Loucy (cell line): Measurements from ENCODE around the gene SAC3D1.
"Not testable (repeated sequence)": the region's sequence is repeated elsewhere in the genome, so short reads cannot be mapped to it uniquely, and the experiment has no call there.

Experiments used
- H2AFZ ChIP-seq: fragments of 200-600 bp; sonication (generic); 2 replicates; pipeline ENCODE4 v1.6.0; 2016; ENCODE audit warnings: antibody characterized with exemption, mild to moderate bottlenecking, low read length, moderate library complexity
- H3F3A ChIP-seq: fragments of 200-600 bp; 2 replicates; pipeline ENCODE4 v1.6.0; 2016; ENCODE audit warnings: antibody characterized with exemption, low read depth, mild to moderate bottlenecking
- H3K27me3 ChIP-seq: fragments of 200-600 bp; sonication (generic); 2 replicates; pipeline ENCODE4 v1.6.1; 2014; ENCODE audit warnings: low read length, mild to moderate bottlenecking; ENCODE audit not compliant: insufficient read depth, poor library complexity, severe bottlenecking
- H3K36me3 ChIP-seq: fragments of 200-600 bp; sonication (generic); 2 replicates; pipeline ENCODE4 v1.6.1; 2016; ENCODE audit warnings: low read length; ENCODE audit not compliant: insufficient read depth
- H3K4me1 ChIP-seq: fragments of 200-600 bp; sonication (generic); 2 replicates; pipeline ENCODE4 v1.5.1; 2014; ENCODE audit warnings: low read length, mild to moderate bottlenecking; ENCODE audit not compliant: insufficient read depth, poor library complexity, severe bottlenecking
- H3K4me2 ChIP-seq: fragments of 200-600 bp; sonication (generic); 2 replicates; pipeline ENCODE4 v1.6.0; 2014; ENCODE audit warnings: antibody characterized with exemption, low read length, low read depth, mild to moderate bottlenecking; ENCODE audit not compliant: poor library complexity, severe bottlenecking
- H3K4me3 ChIP-seq: fragments of 200-600 bp; sonication (generic); 2 replicates; pipeline ENCODE4 v1.5.1; 2014; ENCODE audit warnings: low read length, mild to moderate bottlenecking, mixed read lengths; ENCODE audit not compliant: poor library complexity, severe bottlenecking
- H3K79me2 ChIP-seq: fragments of 200-600 bp; sonication (generic); 2 replicates; pipeline ENCODE4 v1.6.1; 2014; ENCODE audit warnings: low read length; ENCODE audit not compliant: insufficient read depth
- H3K9ac ChIP-seq: fragments of 200-600 bp; sonication (generic); 2 replicates; pipeline ENCODE4 v1.6.0; 2014; ENCODE audit warnings: mild to moderate bottlenecking, low read depth, low read length, moderate library complexity; ENCODE audit not compliant: poor library complexity, severe bottlenecking
- H3K9me2 ChIP-seq: fragments of 200-600 bp; sonication (generic); replicated peaks from 2 replicates; pipeline ENCODE4 v1.6.1; 2016; ENCODE audit warnings: low read depth, low read length, mixed read lengths
- H3K9me3 ChIP-seq: fragments of 200-600 bp; sonication (generic); 2 replicates; pipeline ENCODE4 v1.6.1; 2014; ENCODE audit warnings: mild to moderate bottlenecking, antibody characterized with exemption, low read length, low read depth; ENCODE audit not compliant: insufficient read depth
- H4K20me1 ChIP-seq: fragments of 200-600 bp; sonication (generic); 2 replicates; pipeline ENCODE4 v1.6.0; 2014; ENCODE audit warnings: antibody characterized with exemption, low read length, mild to moderate bottlenecking; ENCODE audit not compliant: insufficient read depth, poor library complexity, severe bottlenecking
- CTCF ChIP-seq: fragments of 200-600 bp; sonication (generic); conservative IDR thresholded peaks from 2 replicates; pipeline ENCODE4 v1.5.1; 2014; ENCODE audit warnings: mild to moderate bottlenecking, antibody characterized with exemption, low read length
- EZH2phosphoT487 ChIP-seq: fragments of 200-600 bp; IDR thresholded peaks from 2 replicates; pipeline ENCODE4 v1.6.1; 2018; ENCODE audit warnings: antibody characterized with exemption, mild to moderate bottlenecking, moderate library complexity, borderline replicate concordance

The SAC3D1 gene

GRCh38 chr11:65021509-65021908, 19.5 kb upstream of the SAC3D1 start:
- H3K27me3 ChIP-seq, result no peaks in the 10 kb centered on the region
- H3K79me2 ChIP-seq, result peaks cover 12% of the 10 kb centered on the region; the same call in 1 of the 2 replicates
- no peaks in the 10 kb centered on the region for H4K20me1 ChIP-seq
- no peak overlapping the region for H2AFZ ChIP-seq
- no peaks in the 10 kb centered on the region for H3K9me3 ChIP-seq
- no peak overlapping the region for H3K4me3 ChIP-seq
- H3K36me3 ChIP-seq, result peaks cover 3% of the 10 kb centered on the region; the same call in 1 of the 2 replicates
- TF ChIP-seq EZH2phosphoT487 (no peak), CTCF (no peak)
- H3F3A ChIP-seq, result no peaks in the 10 kb centered on the region
- H3K4me2 ChIP-seq, result no peak overlapping the region
- no peak overlapping the region for H3K9ac ChIP-seq
- H3K9me2 ChIP-seq, result no peaks in the 10 kb centered on the region
- H3K4me1 ChIP-seq, result peaks cover 5% of the 10 kb centered on the region

- H3K4me3 ChIP-seq, H2AFZ ChIP-seq, H3K36me3 ChIP-seq, H3K4me2 ChIP-seq, H4K20me1 ChIP-seq, H3K9ac ChIP-seq, H3F3A ChIP-seq, H3K9me3 ChIP-seq, H3K9me2 ChIP-seq, H3K27me3 ChIP-seq, H3K79me2 ChIP-seq: not testable (repeated sequence)
- H3K4me1 ChIP-seq, result peaks cover 14% of the 10 kb centered on the region
Measured at GRCh38 chr11:65023502-65023901, 17.5 kb upstream of the SAC3D1 start.

- peak overlapping the region; percentile 79 for H3K4me2 ChIP-seq
- peak overlapping the region; percentile 76 for H3K4me3 ChIP-seq
- no peaks in the 10 kb centered on the region for H3K79me2 ChIP-seq
- no peaks in the 10 kb centered on the region for H3K9me2 ChIP-seq
- H3K27me3 ChIP-seq, result no peaks in the 10 kb centered on the region
- TF ChIP-seq CTCF, result no peak
- H3K36me3 ChIP-seq, result no peaks in the 10 kb centered on the region
- no peaks in the 10 kb centered on the region for H4K20me1 ChIP-seq
- peak overlapping the region; percentile 57 for H3K9ac ChIP-seq
- peak overlapping the region; percentile 89 for H2AFZ ChIP-seq
- peaks cover 14% of the 10 kb centered on the region for H3K4me1 ChIP-seq
- no peaks in the 10 kb centered on the region for H3F3A ChIP-seq
- H3K9me3 ChIP-seq, result no peaks in the 10 kb centered on the region
Measured at GRCh38 chr11:65026810-65027209, 14.2 kb upstream of the SAC3D1 start.

- Histone ChIP-seq H3K9ac (peak within 1 kb of the TSS; percentile 57), H3K9me3 (no peaks in the 10 kb centered on the region), H3K4me1 (peaks cover 14% of the 10 kb centered on the region), H3K79me2 (no peaks in the 10 kb centered on the region), H2AFZ (peak within 1 kb of the TSS; percentile 89), H4K20me1 (no peaks in the 10 kb centered on the region), H3K36me3 (no peaks in the 10 kb centered on the region), H3K27me3 (no peaks in the 10 kb centered on the region), H3F3A (no peaks in the 10 kb centered on the region), H3K4me2 (peak within 1 kb of the TSS; percentile 79), H3K9me2 (no peaks in the 10 kb centered on the region), H3K4me3 (peak within 1 kb of the TSS; percentile 76)
- TF ChIP-seq EZH2phosphoT487 (no peak), CTCF (peak; percentile 41)
Measured at GRCh38 chr11:65027213-65028067, 13.6 kb upstream of the SAC3D1 start, which contains the start of gene SNX15. SNX15 (plus strand) TSS chr11:65027439; CDS start chr11:65027538, 99 bp downstream.
